Keratinocyte (primary cell): Measurements from ENCODE around the gene DLEC1. TPM values are rescaled to one million over a fixed set of nuclear protein-coding genes. Genes with fewer than 3 reads are reported as not detected.

Source experiments
- DNase-seq: peaks from one replicate; pipeline ENCODE4 v3.0.0-alpha.2; 2011; ENCODE audit warnings: low read depth, missing footprints, low spot score
- FAIRE-seq: peaks from 2 replicates; lab custom pipeline; 2011; peaks lifted over from hg19 to GRCh38; lab: Jason Lieb, UNC
- H2AFZ ChIP-seq: 2 replicates; pipeline ENCODE4 v1.6.0; 2012; ENCODE audit warnings: low read length, control low read depth, inconsistent platforms; ENCODE audit not compliant: control insufficient read depth
- H3K27ac ChIP-seq: 2 replicates; pipeline ENCODE4 v1.5.1; 2011; ENCODE audit warnings: low read length; ENCODE audit not compliant: control insufficient read depth, insufficient read depth
- H3K27me3 ChIP-seq: 3 replicates; pipeline ENCODE4 v1.6.0; 2011; ENCODE audit warnings: low read length; ENCODE audit not compliant: control insufficient read depth, insufficient read depth; ENCODE audit errors: extremely low read depth
- H3K36me3 ChIP-seq, 2 experiments: 2 replicates in 1 of 2; 3 replicates in 1 of 2; pipeline ENCODE4 v1.5.1; 2011; ENCODE audit warnings: low read length in 2 of 2, mild to moderate bottlenecking in 1 of 2; ENCODE audit not compliant: control insufficient read depth in 2 of 2, insufficient read depth in 2 of 2; ENCODE audit errors: extremely low read depth in 1 of 2
- H3K4me1 ChIP-seq: 3 replicates; pipeline ENCODE4 v1.5.1; 2011; ENCODE audit warnings: low read length; ENCODE audit not compliant: control insufficient read depth, insufficient read depth; ENCODE audit errors: extremely low read depth
- H3K4me2 ChIP-seq: 3 replicates; pipeline ENCODE4 v1.6.0; 2011; ENCODE audit warnings: low read depth, low read length; ENCODE audit not compliant: control insufficient read depth, insufficient read depth; ENCODE audit errors: extremely low read depth
- H3K4me3 ChIP-seq, 3 experiments: fragments of 200-600 bp in 1 of 3; sonication (generic) in 1 of 3; 2 replicates in 2 of 3; 3 replicates in 1 of 3; pipeline ENCODE4 v1.5.1; 2011 to 2016; ENCODE audit warnings: low read length in 3 of 3, mild to moderate bottlenecking in 3 of 3, control low read depth in 2 of 3, inconsistent platforms in 1 of 3, low read depth in 1 of 3, mixed read lengths in 1 of 3, mixed run types in 1 of 3, moderate library complexity in 1 of 3; ENCODE audit not compliant: control insufficient read depth in 2 of 3, insufficient read depth in 2 of 3; ENCODE audit errors: extremely low read depth in 1 of 3
- H3K79me2 ChIP-seq: 2 replicates; pipeline ENCODE4 v1.6.0; 2012; ENCODE audit warnings: low read length; ENCODE audit not compliant: control insufficient read depth, insufficient read depth
- H3K9ac ChIP-seq: 3 replicates; pipeline ENCODE4 v1.6.0; 2011; ENCODE audit warnings: low read length; ENCODE audit not compliant: control insufficient read depth, insufficient read depth; ENCODE audit errors: extremely low read depth
- H3K9me1 ChIP-seq: 3 replicates; pipeline ENCODE4 v1.6.0; 2011; ENCODE audit warnings: low read length; ENCODE audit not compliant: control insufficient read depth, insufficient read depth; ENCODE audit errors: extremely low read depth
- H3K9me3 ChIP-seq: 2 replicates; pipeline ENCODE4 v1.5.1; 2012; ENCODE audit warnings: low read depth, low read length; ENCODE audit not compliant: control insufficient read depth
- H4K20me1 ChIP-seq: 3 replicates; pipeline ENCODE4 v1.6.0; 2011; ENCODE audit warnings: low read length; ENCODE audit not compliant: control insufficient read depth, insufficient read depth; ENCODE audit errors: extremely low read depth
- CTCF ChIP-seq, 3 experiments: IDR thresholded peaks in 1 of 3; conservative IDR thresholded peaks in 1 of 3; optimal IDR thresholded peaks in 1 of 3; 2 replicates in 2 of 3; 3 replicates in 1 of 3; pipeline versions ENCODE3 to v1.5.1; 2011; ENCODE audit warnings: low read length in 3 of 3, mild to moderate bottlenecking in 3 of 3, moderate library complexity in 2 of 3, control low read depth in 1 of 3, inconsistent platforms in 1 of 3; ENCODE audit not compliant: insufficient read depth in 2 of 3; ENCODE audit errors: extremely low read depth in 1 of 3
- EZH2 ChIP-seq: IDR thresholded peaks from one replicate; pipeline ENCODE4 v1.6.1; 2012; ENCODE audit warnings: inconsistent platforms, mild to moderate bottlenecking, low read length, moderate library complexity
- dilution Hi-C: fragments of 300-500 bp; cut with MboI; formaldehyde crosslinking; loops from one replicate; pipeline ENCODE4 v1.7.0; 2020; ENCODE audit warnings: low sequenced_read_pairs; ENCODE audit not compliant: extremely low pct_ligation_motif_present
- polyA plus RNA-seq, 5 experiments: library from polyadenylated mRNA; depleted of rRNA in 3 of 5; stranded (reverse) in 3 of 5; stranded (forward) in 1 of 5; unstranded in 1 of 5; fragments of >200 nt; gene quantifications; 1 replicate in 1 of 5; 2 replicates in 3 of 5; 3 replicates in 1 of 5; pipeline versions ENCODE4 v1.2.1 to v1.2.3, GENCODE V29; 2011 to 2012; ENCODE audit warnings: missing spikeins in 2 of 5, low read depth in 1 of 5, low replicate concordance in 1 of 5

DLEC1 gene
- polyA plus RNA-seq, 1 donor (not counting 4 experiments of a cell fraction or from before 2014, with no cell fraction given), result not detected

GRCh38 chr3:38126121-38126892, 87.3 kb downstream of the DLEC1 start:
- H3K4me3 ChIP-seq, result no peak overlapping the region
- H3K9me3 ChIP-seq, result no peaks in the 10 kb centered on the region
- H3K27me3 ChIP-seq, result no peaks in the 10 kb centered on the region
- no peak for TF ChIP-seq EZH2
- no peak for TF ChIP-seq CTCF (optimal IDR thresholded peaks at IDR 0.05 in 1 of 3, IDR thresholded peaks at IDR 0.05 in 1 of 3, conservative IDR thresholded peaks at IDR 0.05 in 1 of 3; ENCODE audit: extremely low read depth in 1 of 3, insufficient read depth in 2 of 3, low read length in 3 of 3)
- no peak overlapping the region for H2AFZ ChIP-seq
- H3K4me1 ChIP-seq, result no peaks in the 10 kb centered on the region
- H4K20me1 ChIP-seq, result no peaks in the 10 kb centered on the region
- no peak overlapping the region for H3K4me2 ChIP-seq
- no peaks in the 10 kb centered on the region for H3K9me1 ChIP-seq
- H3K79me2 ChIP-seq, result no peaks in the 10 kb centered on the region
- dilution Hi-C loops, result no loop called here
- H3K9ac ChIP-seq, result no peak overlapping the region
- FAIRE-seq, result no peak
- H3K27ac ChIP-seq, result no peak overlapping the region
- no peak for DNase-seq
- H3K36me3 ChIP-seq, result peaks cover 54 to 69% of the 10 kb centered on the region in 2 experiments

- Histone ChIP-seq H3K36me3 (peaks cover 46 to 71% of the 10 kb centered on the region in 2 experiments), H3K9me3 (no peaks in the 10 kb centered on the region), H3K9me1 (no peaks in the 10 kb centered on the region), H3K4me2 (no peak overlapping the region), H3K4me1 (no peaks in the 10 kb centered on the region), H3K9ac (no peak overlapping the region), H3K27me3 (no peaks in the 10 kb centered on the region), H3K4me3 (no peak overlapping the region), H3K27ac (no peak overlapping the region), H3K79me2 (peaks cover 1% of the 10 kb centered on the region), H2AFZ (no peak overlapping the region), H4K20me1 (no peaks in the 10 kb centered on the region)
- TF ChIP-seq EZH2 (no peak), CTCF (optimal IDR thresholded peaks at IDR 0.05 in 1 of 3, IDR thresholded peaks at IDR 0.05 in 1 of 3, conservative IDR thresholded peaks at IDR 0.05 in 1 of 3; ENCODE audit: extremely low read depth in 1 of 3, insufficient read depth in 2 of 3, low read length in 3 of 3) (no peak)
- no peak for DNase-seq
- FAIRE-seq, result no peak
- dilution Hi-C loops, result no loop called here
Observed at GRCh38 chr3:38127611-38128302, 88.7 kb downstream of the DLEC1 start.
